ENCODE measurements around the gene HECW1.
A peak's percentile ranks its signal among the peaks of the same experiment; 100 is the strongest.

Gene HECW1

GRCh38 chr7:43085992-43086391, 26.5 kb upstream of the HECW1 start:
- H3K27ac ChIP-seq (ENCODE audit: low read depth, low read length) = no peak overlapping the region
- H3K9ac ChIP-seq (ENCODE audit: low read length) = no peak overlapping the region

GRCh38 chr7:43092819-43093218, 19.6 kb upstream of the HECW1 start:
- Histone ChIP-seq H3K27me3 (ENCODE audit: control insufficient read depth in 1 of 2, insufficient read depth in 2 of 2, low read length in 2 of 2) (no peaks in the 10 kb centered on the region), H3K36me3 (ENCODE audit: insufficient read depth, low read length) (no peaks in the 10 kb centered on the region), H3K9me3 (ENCODE audit: low read length) (no peaks in the 10 kb centered on the region)

More at GRCh38 chr7:43085992-43086391, 26.5 kb upstream of the HECW1 start:
- H3K9me3 ChIP-seq (ENCODE audit: low read length) = no peaks in the 10 kb centered on the region
- H3K4me1 ChIP-seq (ENCODE audit: insufficient read depth, low read length) = no peaks in the 10 kb centered on the region
- no peaks in the 10 kb centered on the region for H3K27me3 ChIP-seq (ENCODE audit: control insufficient read depth in 1 of 2, insufficient read depth in 2 of 2, low read length in 2 of 2)
- H3K36me3 ChIP-seq (ENCODE audit: insufficient read depth, low read length) = no peaks in the 10 kb centered on the region
- no peak overlapping the region for H3K4me3 ChIP-seq (ENCODE audit: low read depth in 1 of 2, low read length in 2 of 2)

GRCh38 chr7:43096875-43097274, 15.6 kb upstream of the HECW1 start:
- H3K27me3 ChIP-seq (ENCODE audit: control insufficient read depth in 1 of 2, insufficient read depth in 2 of 2, low read length in 2 of 2) = no peaks in the 10 kb centered on the region
- no peak overlapping the region for H3K4me3 ChIP-seq (ENCODE audit: low read depth in 1 of 2, low read length in 2 of 2)
- no peak overlapping the region for H3K9ac ChIP-seq (ENCODE audit: low read length)
- H3K9me3 ChIP-seq (ENCODE audit: low read length) = no peaks in the 10 kb centered on the region
- no peaks in the 10 kb centered on the region for H3K4me1 ChIP-seq (ENCODE audit: insufficient read depth, low read length)
- no peaks in the 10 kb centered on the region for H3K36me3 ChIP-seq (ENCODE audit: insufficient read depth, low read length)
- H3K27ac ChIP-seq (ENCODE audit: low read depth, low read length) = no peak overlapping the region

More at GRCh38 chr7:43092819-43093218, 19.6 kb upstream of the HECW1 start:
- Histone ChIP-seq H3K27ac (ENCODE audit: low read depth, low read length) (no peak overlapping the region), H3K4me3 (ENCODE audit: low read depth in 1 of 2, low read length in 2 of 2) (no peak overlapping the region), H3K4me1 (ENCODE audit: insufficient read depth, low read length) (no peaks in the 10 kb centered on the region), H3K9ac (ENCODE audit: low read length) (no peak overlapping the region)

DNA sequence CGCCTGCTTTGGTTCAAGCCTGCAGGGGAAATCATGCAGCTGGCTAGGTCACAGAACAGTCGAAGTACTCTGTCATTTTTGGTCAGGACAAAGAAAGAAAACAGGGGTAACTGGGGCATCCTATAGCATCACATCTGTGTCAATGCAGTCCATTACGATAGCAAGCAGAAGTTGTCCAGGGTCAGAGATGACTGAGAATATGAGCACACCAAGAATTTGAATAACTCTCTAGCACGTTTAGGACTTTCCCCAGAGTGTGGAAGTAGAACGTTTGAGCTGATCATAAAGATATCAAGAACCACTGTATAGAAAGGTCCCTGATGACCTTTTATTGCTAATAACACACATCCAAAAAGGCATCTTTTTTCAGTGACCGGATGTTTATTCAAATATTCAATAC, 12.7 kb upstream of the HECW1 start:
- H3K27ac ChIP-seq (ENCODE audit: low read depth, low read length) = no peak overlapping the region
- H3K4me1 ChIP-seq (ENCODE audit: insufficient read depth, low read length) = no peaks in the 10 kb centered on the region
- H3K27me3 ChIP-seq (ENCODE audit: control insufficient read depth in 1 of 2, insufficient read depth in 2 of 2, low read length in 2 of 2) = no peaks in the 10 kb centered on the region
- H3K9me3 ChIP-seq (ENCODE audit: low read length) = no peaks in the 10 kb centered on the region
- no peaks in the 10 kb centered on the region for H3K36me3 ChIP-seq (ENCODE audit: insufficient read depth, low read length)
- H3K9ac ChIP-seq (ENCODE audit: low read length) = no peak overlapping the region
- no peak overlapping the region for H3K4me3 ChIP-seq (ENCODE audit: low read depth in 1 of 2, low read length in 2 of 2)

DNA sequence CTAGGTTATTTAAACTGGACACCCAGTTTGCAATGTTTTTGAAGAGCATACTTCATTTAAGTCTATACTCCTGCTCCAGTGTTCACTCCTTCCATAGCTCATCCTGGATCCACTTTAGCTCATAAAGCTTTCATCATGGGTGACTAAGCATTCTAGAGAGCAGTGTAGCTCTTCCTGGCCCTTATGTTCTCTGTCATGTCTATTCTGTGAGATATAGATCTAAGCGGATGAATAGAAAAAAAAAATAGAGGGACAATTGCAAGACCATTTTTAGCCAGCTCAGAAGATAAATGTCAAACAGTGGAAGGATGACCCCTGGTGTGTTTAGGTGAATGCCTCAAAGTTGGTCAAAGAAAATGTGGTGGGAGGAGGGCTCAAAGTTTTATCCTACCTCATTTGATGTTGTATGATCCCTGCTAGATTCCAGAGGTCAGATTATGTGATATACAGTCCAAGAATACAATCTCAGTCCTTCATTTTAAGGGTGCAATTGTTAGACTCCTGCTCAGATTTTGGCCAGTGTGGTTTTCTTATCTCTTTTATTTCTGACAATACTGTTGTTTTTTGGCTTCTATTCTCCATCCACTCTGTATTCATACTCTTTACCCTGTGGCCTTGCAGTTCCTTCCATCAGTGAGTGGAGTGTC, 7.5 kb upstream of the HECW1 start:
- Histone ChIP-seq H3K4me1 (ENCODE audit: insufficient read depth, low read length) (no peaks in the 10 kb centered on the region), H3K9ac (ENCODE audit: low read length) (no peak overlapping the region), H3K36me3 (ENCODE audit: insufficient read depth, low read length) (no peaks in the 10 kb centered on the region), H3K27me3 (ENCODE audit: control insufficient read depth in 1 of 2, insufficient read depth in 2 of 2, low read length in 2 of 2) (peaks cover 0 to 4% of the 10 kb centered on the region in 2 donors), H3K4me3 (ENCODE audit: low read depth in 1 of 2, low read length in 2 of 2) (no peak overlapping the region), H3K9me3 (ENCODE audit: low read length) (no peaks in the 10 kb centered on the region), H3K27ac (ENCODE audit: low read depth, low read length) (no peak overlapping the region)

- Histone ChIP-seq H3K36me3 (ENCODE audit: insufficient read depth, low read length) (no peaks in the 10 kb centered on the region), H3K9me3 (ENCODE audit: low read length) (no peaks in the 10 kb centered on the region), H3K9ac (ENCODE audit: low read length) (no peak overlapping the region), H3K4me1 (ENCODE audit: insufficient read depth, low read length) (no peaks in the 10 kb centered on the region), H3K27me3 (ENCODE audit: control insufficient read depth in 1 of 2, insufficient read depth in 2 of 2, low read length in 2 of 2) (peaks cover 3 to 4% of the 10 kb centered on the region in 2 donors), H3K27ac (ENCODE audit: low read depth, low read length) (no peak overlapping the region), H3K4me3 (ENCODE audit: low read depth in 1 of 2, low read length in 2 of 2) (no peak overlapping the region)
These were observed 6.8 kb upstream of the HECW1 start for GRCh38 chr7:43105521-43106120.

DNA sequence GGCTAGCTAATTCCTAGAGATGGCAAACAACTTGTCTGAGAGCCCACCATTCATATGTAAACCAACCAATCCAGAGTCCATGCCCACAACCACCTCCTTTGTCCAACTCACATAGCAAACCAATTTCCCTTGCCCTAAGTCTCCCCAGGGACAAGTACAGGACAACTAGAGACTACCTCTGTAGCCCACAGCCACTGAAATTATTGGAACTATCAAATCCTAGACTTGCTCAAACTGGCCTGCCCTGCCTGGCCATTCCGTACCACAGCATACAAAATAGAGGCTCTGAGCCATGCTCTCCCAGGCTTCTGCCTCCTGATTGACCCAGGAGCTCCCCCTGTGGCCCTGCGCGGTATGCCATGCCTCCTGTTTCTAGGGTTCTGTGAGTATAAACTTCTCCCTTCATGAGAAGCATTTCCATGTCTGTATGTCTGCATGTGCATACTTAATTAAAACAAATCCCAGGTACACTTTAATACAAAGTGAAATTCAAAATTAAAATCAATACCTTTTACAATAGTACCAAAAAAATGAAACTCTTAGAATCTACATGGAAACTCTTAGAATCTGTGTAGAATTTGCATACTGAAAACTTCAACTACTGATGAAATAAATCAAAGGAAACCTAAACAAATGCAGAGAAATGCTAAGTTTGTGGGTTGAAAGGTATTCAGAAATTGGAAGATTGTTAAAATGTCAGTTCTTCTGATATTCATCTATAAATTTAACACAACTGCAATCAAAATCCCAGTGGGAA, 4.0 kb upstream of the HECW1 start:
- no peaks in the 10 kb centered on the region for H3K36me3 ChIP-seq (ENCODE audit: insufficient read depth, low read length)
- H3K27me3 ChIP-seq (ENCODE audit: control insufficient read depth in 1 of 2, insufficient read depth in 2 of 2, low read length in 2 of 2) = peaks cover 16 to 28% of the 10 kb centered on the region in 2 donors
- no peak overlapping the region for H3K4me3 ChIP-seq (ENCODE audit: low read depth in 1 of 2, low read length in 2 of 2)
- H3K9me3 ChIP-seq (ENCODE audit: low read length) = no peaks in the 10 kb centered on the region
- H3K4me1 ChIP-seq (ENCODE audit: insufficient read depth, low read length) = no peaks in the 10 kb centered on the region
- H3K9ac ChIP-seq (ENCODE audit: low read length) = no peak overlapping the region
- H3K27ac ChIP-seq (ENCODE audit: low read depth, low read length) = no peak overlapping the region

- H3K36me3 ChIP-seq (ENCODE audit: insufficient read depth, low read length) = no peaks in the 10 kb centered on the region
- H3K27ac ChIP-seq (ENCODE audit: low read depth, low read length) = no peak overlapping the region
- H3K4me1 ChIP-seq (ENCODE audit: insufficient read depth, low read length) = no peaks in the 10 kb centered on the region
- peaks cover 38 to 52% of the 10 kb centered on the region in 2 donors for H3K27me3 ChIP-seq (ENCODE audit: control insufficient read depth in 1 of 2, insufficient read depth in 2 of 2, low read length in 2 of 2)
- no peak overlapping the region for H3K9ac ChIP-seq (ENCODE audit: low read length)
- no peak overlapping the region for H3K4me3 ChIP-seq (ENCODE audit: low read depth in 1 of 2, low read length in 2 of 2)
- H3K9me3 ChIP-seq (ENCODE audit: low read length) = no peaks in the 10 kb centered on the region
These were observed 1.5 kb upstream of the HECW1 start for GRCh38 chr7:43110791-43111535.

DNA sequence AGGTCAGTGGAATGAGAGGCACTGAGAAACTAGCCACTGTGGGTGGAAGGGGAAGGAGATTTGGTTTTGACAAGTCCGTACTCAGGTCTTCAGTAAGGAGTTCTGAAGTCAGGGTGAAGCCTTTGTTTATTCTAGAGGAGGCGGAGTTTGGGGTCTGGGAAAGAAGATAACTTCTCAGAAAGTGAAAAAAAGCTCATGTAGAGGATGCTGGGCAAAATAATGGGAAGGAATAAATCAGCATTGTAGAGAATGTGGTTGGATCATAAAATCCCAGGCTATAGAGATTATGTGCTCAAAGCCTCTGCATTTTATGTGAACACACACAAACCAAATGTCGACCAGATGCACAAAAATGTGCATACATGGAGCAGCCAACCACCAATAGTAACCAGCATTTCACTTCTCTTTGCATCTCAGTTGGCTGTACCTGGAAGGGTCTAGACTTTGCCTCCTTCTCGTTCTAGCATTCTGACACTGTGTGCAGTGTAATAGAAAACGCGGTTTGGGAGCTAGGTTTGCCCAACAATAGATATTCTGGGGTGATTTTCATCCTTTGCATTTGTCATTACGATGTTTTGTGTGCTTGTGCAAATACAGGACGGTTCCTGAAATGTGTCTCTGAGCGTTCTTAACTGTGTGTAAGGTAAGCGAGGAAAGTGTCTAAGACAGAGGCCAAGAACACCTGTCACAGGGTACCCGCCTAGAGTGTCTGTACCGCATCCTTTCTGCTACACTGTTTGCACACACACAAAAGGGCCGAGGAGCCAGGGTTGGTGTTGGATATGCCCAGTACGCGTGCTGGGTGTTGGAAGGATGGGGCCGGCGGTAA, 603 bp upstream of the HECW1 start:
- Histone ChIP-seq H3K4me1 (ENCODE audit: insufficient read depth, low read length) (no peaks in the 10 kb centered on the region), H3K27ac (ENCODE audit: low read depth, low read length) (no peak overlapping the region), H3K9me3 (ENCODE audit: low read length) (no peaks in the 10 kb centered on the region), H3K36me3 (ENCODE audit: insufficient read depth, low read length) (no peaks in the 10 kb centered on the region), H3K27me3 (ENCODE audit: control insufficient read depth in 1 of 2, insufficient read depth in 2 of 2, low read length in 2 of 2) (peaks cover 38 to 61% of the 10 kb centered on the region in 2 donors), H3K4me3 (ENCODE audit: low read depth in 1 of 2, low read length in 2 of 2) (no peak overlapping the region), H3K9ac (ENCODE audit: low read length) (no peak overlapping the region)

GRCh38 chr7:43112941-43113621, 634 bp downstream of the HECW1 start:
- Histone ChIP-seq H3K4me3 (ENCODE audit: low read depth in 1 of 2, low read length in 2 of 2) (peak overlapping the region; percentile 41 to 45), H3K36me3 (ENCODE audit: insufficient read depth, low read length) (no peaks in the 10 kb centered on the region), H3K9me3 (ENCODE audit: low read length) (no peaks in the 10 kb centered on the region), H3K27me3 (ENCODE audit: control insufficient read depth in 1 of 2, insufficient read depth in 2 of 2, low read length in 2 of 2) (peaks cover 38 to 62% of the 10 kb centered on the region in 2 donors), H3K9ac (ENCODE audit: low read length) (no peak overlapping the region), H3K27ac (ENCODE audit: low read depth, low read length) (no peak overlapping the region), H3K4me1 (ENCODE audit: insufficient read depth, low read length) (no peaks in the 10 kb centered on the region)
